Stimulated activated CD4-positive, alpha-beta T cell treated with anti-CD3 and anti-CD28 coated beads, Interleukin-12 subunit alpha, Interleukin-12 subunit beta, amount 100 ng/mL, for 48 hours (primary cell): Measurements from ENCODE around the gene SGO2.
"Not testable (repeated sequence)": the region's sequence is repeated elsewhere in the genome, so short reads cannot be mapped to it uniquely, and the experiment has no call there.

Experiments
- DNase-seq, 3 donors: peaks; one replicate each; pipeline ENCODE4 v3.0.0-alpha.2; 2020; ENCODE audit warnings: low read depth in 2 of 3, low spot score in 1 of 3

Gene SGO2

DNA sequence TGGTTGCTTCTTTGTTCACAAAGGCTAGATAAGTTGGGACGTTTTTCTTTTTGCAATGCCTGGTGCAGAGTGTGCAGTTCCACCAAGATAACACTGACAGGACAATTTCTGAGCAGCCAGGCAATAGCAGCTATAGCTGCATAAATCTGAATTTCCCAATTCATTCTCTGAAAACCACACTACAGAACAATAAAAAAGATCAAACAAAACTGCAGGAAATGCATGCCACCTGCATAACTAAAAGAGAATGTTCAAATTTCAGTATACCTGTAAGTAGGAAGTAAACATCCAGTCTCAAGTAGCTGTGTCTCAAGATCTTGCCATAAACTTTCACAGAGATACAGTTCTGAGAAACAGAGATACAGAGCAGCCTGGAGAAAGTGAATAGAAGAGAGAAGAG is 10.9 kb upstream of the SGO2 start:
- DNase-seq: no peak

DNA sequence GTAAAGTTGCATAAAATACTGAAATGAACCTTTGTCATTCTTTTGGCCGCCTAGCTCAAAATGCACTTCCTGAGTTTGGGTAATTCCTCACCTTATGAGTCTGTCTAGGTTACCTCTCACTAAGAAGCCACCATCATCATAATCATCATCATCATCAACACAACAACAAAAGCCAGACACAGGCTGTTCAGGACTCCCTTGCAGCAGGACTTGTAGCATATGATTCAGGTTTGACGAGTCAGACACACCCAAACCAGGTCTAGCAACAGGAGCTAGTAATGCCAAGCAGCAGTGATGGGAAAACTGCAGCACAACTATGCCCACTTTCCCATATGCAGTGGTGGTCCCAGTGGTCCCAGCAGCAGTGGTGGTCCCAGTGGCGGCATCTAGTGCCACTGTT is 2.8 kb upstream of the SGO2 start:
- DNase-seq: no peak

DNA sequence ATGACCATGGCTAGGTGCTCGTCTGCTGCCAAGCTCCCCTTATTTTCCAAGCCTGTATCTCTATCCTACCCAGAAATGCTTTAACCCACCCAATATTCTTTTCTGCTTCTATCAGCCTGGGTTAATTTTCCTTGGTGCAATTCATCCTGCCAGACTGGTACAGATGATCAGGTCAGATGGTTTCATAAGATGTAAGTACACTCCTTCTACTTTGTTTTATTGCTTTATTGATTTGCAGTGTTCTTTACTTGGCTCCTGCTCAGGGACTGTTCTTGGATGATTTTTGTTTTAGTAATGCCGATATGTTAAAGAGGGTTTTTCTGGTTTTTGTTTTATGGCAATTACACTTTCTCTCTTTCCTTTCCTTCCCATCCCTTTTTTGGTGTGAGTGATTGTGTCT is 2.4 kb upstream of the SGO2 start:
- no peak for DNase-seq

DNA sequence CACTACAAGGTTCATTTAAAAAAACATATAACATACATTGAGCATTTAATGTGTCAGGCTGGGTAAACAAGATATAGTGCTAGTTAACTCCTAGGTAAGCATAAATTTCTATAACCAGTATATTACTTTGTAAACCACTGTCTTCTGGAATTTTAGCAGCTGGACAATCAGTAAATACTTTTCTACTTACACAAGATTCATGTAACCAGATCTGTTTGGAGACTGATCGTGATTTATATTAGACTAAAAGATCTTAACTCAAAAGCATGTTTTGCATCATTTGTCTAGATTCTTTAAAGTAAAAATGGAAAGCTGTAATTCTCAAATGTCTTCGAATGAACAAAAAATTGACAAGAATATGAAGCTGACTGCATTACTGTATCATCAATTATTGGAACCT is 941 bp upstream of the SGO2 start:
- DNase-seq: no peak

DNA sequence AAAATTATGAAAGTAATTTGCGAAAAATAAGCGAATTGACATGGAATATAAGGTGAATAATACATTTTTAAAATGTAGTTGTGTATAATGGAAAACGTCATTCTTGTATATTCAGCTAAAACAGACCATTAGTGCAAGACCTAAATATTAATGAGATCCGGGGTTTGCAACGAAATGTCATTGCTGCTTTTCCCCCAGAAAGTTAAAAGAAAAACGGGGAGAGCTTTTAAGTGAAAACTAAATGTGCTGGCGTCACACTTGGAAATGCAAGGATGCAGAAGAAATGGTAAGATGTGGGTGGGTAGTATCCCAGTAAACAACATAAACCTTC is 491 bp upstream of the SGO2 start:
- no peak for DNase-seq

DNA sequence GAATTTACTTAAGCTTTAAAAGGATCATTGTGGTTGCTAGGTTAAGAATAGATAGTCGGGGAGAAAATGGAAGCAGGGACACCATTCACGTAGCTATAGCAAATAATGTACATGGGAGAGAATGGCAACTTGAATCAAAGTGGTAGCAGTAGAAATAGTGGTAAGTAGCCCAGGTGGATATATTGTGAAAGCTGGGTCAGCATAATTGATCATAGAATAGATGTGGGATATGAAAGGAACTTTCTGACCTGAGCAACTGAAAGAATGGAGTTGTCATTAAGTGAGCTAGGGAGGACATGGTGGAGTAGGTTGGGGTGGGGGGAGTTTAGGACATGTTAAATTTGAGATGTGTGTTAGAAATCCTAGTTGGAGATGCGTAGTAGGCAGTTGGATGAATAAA is 2.2 kb downstream of the SGO2 start:
- DNase-seq: no peak

DNA sequence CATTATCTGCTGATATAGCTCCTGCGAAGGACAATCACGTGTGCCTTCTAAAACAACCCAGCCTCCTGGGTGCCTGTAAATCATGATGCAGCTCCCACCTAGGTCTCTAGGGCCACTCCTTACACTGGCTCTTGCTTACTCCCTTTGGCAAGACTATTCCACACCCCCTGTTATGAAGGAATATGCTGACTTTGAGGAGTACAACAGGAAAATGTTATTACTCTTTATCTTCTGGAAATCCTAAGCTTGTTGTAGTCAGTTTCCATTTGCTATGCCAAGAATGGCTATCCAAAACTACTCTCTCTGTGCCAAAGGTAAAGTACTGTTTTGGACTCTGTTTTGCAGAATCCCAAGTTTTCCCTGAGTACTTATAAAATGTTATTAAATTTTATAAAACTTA is 7.7 kb downstream of the SGO2 start:
- DNase-seq: no peak

DNA sequence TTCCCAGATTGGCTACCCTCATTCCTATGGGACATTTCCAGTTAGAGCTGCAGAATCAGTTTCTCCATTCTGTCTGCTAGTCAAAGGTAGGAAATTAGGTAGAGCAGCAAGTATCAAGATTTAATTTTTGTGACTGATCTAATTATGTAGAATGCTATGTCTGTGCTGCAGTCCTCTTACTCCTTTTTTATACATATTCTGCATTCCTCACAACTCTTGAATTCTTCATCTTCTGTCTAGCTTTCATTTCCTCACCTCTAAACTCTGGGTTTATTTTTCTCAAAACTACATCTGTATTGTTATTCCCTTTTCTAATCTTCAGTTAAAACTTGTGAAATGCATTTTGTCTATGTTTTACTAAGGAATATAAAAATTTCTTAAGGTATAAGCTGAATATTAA is 8.6 kb downstream of the SGO2 start:
- no peak for DNase-seq

DNA sequence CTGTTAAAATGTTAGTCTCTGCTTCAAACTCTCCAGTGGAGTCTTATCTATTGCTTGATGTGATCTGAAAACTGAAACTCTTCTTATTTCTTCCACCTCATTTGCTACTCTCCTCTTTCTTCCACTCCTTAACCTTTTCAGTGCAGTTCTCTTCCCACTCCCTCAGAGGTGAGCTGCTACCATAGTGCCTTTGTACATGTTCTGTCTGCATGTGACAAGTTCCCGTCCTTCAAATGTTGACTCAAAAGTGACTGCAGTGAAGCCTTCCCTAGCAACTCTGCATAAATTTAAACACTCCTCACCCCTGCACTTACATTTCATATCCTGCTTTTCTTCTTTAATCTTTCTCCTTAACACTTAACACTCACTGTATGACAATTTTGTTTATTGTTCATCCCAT is 12.1 kb downstream of the SGO2 start:
- no peak for DNase-seq

DNA sequence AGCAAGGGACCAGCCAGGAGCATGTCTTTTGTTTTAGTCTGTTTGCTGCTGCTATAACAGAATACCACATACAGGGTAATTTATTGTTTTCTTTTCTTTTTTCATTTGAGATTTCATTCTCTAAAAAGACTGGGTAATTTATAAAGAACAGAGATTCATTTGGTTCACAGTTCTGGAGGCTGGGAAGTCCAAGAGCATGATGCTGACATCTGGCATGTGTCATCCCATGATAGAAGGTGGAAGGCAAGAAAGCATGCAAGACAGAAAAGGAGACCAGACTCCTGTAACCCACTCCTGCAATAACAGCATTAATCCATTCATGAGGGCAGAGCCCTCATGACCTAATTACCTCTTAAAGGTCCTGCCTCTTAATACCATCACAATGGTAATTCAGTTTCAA is 14.8 kb downstream of the SGO2 start:
- no peak for DNase-seq

DNA sequence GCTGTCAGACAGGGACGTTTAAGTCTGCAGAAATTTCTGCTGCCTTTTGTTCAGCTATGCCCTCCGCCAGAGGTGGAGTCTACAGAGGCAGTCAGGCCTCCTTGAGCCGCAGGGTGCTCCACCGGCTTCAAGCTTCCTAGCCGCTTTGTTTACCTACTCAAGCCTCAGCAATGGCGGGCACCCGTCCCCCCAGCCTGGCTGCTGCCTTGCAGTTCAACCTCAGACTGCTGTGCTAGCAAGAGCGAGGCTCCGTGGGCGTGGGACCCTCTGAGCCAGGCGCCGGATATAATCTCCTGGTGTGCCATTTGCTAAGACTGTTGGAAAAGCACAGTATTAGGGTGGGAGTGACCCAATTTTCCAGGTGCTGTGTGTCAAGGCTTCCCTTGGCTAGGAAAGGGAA is 40.6 kb downstream of the SGO2 start:
- not testable (repeated sequence) for DNase-seq

DNA sequence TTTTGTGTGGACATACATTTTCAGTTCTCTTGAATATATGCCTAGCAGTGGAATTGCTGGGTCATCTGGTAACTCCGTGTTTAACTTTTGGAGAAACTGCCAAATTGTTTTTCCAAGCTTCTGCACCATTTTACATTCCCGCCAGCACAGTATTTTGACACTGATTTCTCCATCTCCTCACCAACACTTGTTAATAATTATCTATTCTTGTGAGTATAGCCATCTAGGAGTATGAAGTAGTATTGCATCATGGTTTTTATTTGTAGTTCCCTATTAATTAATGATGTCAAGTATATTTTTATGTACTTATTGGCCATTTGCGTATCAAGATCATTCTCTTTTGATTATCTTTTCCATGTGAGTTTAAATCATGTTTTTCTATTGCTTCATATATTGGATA is 41.9 kb downstream of the SGO2 start:
- DNase-seq: no peak

DNA sequence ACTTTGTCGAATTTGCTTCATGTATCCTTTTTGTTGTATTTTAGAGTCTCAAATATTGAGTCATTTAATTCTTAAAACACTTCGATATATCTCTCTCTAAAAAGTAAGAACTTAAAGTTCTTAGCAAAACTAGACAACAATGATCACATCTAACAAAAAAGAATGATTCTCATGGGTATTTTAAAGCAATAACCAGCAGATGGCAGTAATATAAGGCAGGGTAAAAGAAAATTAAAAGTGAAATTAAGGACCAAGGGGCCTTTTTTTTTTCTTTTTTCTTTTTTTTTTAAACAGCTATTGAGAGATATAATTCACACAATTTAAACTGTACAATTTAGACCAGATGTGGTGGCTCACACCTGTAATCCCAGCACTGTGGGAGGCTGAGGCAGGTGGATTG is 50.0 kb downstream of the SGO2 start:
- no peak for DNase-seq

DNA sequence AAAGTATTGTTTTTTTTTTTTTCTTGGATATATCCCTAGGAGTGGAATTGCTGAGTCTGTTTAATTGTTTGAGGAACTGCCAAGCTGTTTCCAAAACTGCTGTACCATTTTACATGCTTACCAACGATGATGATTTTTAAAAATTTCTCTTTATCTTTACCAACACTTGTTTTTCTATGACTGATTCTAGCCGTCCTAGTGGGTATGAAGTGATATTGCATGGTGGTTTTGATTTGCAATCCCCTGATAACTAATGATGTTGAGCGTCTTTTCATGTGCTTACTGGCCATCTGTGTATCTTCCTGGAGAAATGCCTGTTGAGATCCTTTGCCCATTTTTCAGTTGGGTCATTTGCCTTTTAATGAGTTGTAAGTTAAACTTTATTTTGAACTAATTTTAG is 51.0 kb downstream of the SGO2 start:
- no peak for DNase-seq

DNA sequence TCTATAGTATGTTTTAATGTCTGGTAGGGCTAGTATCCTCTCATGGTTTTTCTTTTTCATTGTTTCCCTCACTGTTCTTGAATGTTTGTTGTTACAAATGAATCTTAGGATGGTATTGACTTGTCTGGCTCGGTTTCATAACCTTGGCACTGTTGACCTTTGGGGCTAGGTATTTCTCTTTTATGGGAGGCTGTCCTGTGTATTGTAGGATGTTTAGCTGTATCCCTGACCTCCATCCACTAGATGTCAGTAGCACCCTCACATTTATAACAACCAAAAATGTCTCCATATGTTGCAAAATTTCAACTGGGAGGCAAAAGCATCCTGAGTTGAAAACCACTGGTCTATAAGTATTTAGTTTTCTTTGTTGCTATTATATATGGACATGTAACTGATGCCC is 52.8 kb downstream of the SGO2 start:
- peak in 1 of 3 donors; percentile 11 for DNase-seq

DNA sequence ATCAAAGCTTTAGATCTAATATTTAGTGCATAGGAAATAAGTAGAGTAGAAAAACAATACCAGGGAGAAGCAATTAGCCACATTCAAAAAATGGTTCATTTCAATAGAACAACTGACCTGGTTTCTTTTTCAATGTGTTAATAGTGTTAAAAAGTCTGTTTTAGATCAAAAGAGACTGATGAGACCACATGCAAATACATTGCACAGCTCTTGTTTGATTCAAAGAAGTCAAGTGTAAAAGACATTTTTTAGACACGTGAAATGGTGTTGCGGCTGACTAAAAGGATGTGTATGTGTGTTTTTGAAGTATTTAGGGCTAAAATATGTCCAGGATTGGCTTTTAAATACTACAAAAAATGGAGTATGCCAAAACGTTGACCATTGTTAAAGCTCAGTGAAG is 58.6 kb downstream of the SGO2 start:
- DNase-seq: no peak

DNA sequence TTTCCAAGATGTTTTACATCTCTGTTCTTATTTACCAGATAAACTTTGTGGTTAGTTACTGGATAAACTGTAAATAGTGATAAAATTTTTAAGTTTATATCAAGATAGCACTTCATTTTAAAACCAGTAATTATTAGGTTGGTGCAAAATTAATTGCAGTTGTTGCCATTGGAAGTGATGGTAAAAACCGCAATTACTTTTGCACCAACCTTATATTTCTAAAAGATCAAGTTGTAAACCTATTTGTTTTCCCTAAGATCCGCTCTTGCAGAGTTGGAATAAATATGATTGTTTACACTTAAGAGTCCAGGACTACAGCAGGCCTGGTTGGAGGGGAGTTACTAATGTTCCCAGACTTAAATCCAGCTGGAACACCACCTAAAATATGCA is 59.3 kb downstream of the SGO2 start:
- DNase-seq: no peak

DNA sequence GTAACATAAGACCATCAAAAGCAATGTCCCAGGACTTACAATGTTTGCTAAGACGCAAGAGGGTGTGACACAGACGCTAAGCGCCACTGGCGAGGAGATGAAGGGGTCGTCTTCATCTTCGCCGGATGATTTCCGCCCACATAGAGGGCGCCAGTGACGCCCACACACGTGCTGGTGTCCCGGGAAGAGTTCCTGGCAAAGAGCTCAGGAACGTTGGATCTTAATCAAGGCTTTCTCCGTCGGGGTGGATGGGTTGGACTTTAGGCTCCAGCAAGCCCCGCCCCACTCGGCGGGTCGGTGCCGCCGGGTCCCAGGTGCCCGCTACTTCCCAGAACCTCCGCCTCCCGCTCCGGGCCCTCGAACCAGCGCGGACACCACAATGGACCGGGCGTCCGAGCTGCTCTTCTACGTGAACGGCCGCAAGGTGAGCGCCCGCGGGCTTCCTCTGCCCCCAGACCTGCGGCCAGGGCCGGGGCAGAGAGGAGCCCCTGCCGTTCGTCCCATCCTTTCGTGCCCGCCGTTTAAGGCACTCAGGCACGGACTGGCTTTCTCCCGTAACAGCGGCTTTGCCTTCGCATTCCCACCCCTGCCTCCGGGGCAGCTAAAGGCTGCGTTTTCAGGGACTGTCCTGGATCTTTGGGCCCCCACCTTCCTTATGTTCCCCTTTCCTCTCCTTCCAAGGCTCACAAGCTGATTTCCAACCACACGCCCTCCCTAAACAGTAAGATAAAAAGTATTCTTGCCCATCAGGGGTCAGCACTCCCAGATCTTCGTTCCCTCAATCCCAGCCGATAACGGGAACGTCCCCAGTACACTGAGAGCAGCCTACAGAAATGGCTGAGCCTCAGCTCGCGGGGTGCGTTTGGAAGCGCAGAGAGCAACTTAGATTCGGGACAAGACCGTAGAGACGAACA is 60.0 kb downstream of the SGO2 start, which contains the start of gene AOX1:
AOX1 (plus strand) TSS at position 285 of the 914 bp plus-strand sequence; CDS start at position 380, 95 bp downstream.
- DNase-seq: peak in 1 of 3 donors; percentile 4

DNA sequence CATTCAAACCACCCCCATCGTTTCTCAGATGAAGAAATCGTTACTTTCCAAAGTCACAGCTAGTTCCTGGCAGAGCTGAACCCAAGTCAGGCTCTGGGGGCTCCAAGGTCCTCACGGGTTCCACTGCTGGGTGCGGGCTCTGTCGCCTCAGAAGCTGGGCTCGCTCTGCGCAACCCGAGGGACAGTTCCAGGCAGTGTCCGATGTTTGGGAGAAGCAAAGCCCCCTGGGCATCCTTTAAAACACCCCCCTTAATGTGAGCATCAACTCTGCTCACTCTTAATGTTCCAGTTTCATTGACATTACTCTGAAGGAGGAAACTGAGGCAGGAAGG is 60.6 kb downstream of the SGO2 start:
- no peak for DNase-seq

DNA sequence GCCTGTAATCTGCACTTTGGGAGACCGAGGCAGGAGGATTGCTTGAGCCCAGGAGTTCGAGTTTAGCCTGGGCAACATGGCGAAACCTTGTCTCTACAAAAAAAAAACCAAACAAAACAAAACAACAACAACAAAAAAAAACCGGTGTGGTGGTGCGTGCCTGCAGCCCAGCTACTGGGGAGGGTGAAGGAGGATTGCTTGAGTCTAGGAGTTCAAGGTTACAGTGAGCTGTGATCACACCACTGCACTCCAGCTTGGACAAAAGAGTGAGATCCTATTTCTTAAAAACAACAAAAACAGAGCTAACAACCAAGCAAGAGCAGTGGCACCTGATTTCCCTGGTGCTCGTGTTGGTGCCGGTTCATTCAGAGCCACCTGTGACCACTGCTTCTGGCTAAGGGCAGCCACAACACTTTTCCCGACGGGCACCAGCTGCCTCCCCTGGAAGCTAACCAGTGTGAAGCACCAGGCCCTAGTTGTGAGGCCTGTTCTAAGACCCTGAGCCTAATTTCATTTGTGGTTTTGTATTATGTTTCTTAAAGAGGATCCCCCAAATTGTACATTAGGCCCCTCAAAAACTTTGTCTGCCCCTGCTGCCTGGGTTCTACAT is 61.1 kb downstream of the SGO2 start:
- DNase-seq: no peak

DNA sequence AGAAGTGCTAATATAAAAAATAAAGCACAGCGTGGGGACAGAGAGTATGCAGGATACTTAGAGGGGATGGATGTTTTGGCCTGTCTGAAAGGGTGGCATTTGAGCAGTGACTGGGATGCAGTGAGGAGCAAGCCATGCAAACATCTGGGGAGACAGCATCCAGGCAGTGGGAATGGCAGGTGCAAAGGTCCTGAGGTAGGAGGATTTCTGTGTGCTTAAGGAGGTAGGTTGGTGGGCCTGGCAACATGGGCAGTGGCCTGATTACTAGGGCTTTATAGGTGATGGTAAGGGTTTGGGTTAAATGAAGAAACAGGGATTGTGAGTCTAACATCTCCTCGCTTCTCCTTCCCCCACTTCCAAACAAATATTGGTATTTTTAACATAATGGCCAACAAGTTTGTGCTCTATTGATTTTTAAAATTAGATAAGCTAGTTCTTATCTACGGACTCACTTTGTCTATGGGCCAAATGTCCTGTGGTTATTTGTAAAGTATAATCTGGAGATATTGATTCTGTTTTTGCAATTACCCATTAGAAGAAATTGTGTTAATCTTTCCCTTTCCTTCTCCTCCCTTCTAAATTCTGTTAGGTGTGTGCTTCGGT is 62.2 kb downstream of the SGO2 start:
- DNase-seq: no peak

DNA sequence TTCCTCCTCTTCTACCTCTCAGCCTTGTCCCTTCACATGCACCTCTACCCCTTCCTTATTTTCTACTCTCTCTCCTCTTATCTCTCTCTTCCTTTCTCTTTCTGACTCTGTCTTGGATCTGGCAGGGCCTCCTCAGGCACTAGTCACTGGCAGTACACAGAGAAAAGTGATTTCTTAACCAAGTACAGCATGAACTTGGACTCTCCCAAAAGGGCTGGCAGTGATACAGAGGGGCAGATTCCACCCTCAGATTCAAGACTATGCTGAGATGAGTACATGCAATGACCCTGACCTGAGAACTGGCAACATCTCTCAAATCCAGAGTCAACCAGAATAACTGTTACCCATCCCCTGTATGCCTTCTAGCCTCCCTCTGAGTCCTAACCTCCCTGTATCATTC is 64.1 kb downstream of the SGO2 start:
- no peak for DNase-seq

DNA sequence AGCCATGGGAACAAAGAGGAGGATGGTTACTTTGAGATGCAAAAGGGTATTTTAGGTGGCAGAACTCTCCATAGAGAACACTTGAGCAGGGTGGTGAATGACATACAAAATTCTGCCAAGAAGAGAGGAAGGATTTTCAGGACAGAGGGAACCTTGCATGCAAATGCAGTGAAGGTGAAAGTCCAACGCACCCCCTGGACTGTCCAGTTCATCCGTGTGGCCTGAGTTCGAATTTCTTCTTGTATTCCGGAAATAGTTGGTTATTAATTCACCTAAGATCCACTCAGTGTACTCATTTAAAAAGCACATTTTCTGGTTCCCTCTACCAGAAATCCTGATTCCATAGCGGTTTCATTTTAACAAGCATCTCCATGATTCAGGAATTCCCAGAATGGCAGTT is 65.3 kb downstream of the SGO2 start:
- no peak for DNase-seq
